SK-MEL-5 (cell line): ENCODE data around the gene IPO8. TPM values are rescaled to one million over a fixed set of nuclear protein-coding genes. Genes with fewer than 3 reads are reported as not detected.

Experiments used
- total RNA-seq: library from RNA; depleted of rRNA; stranded (reverse); fragments of >200 nt; shearing (Covaris generic); gene quantifications from 2 replicates; pipeline ENCODE4 v1.2.3, GENCODE V29; 2014; rRNA removed

Gene IPO8
- total RNA-seq, 1 experiment from 2014 or later: 32.9 TPM

Other genes with a start within 250 kb of the IPO8 start
- 15.6 and 22.2 TPM in 2 replicates for gene CAPRIN2, start 59.1 kb upstream of the IPO8 start, total RNA-seq
- not detected in 2 replicates for gene TSPAN11, start 230.9 kb upstream of the IPO8 start, total RNA-seq